Kidney capillary endothelial cell (primary cell): ENCODE measurements around the gene RELCH.
"Not testable (repeated sequence)": the region's sequence is repeated elsewhere in the genome, so short reads cannot be mapped to it uniquely, and the experiment has no call there.

Experiments
- DNase-seq: peaks from one replicate; pipeline ENCODE4 v3.0.0-alpha.2; 2018; ENCODE audit warnings: low spot score

RELCH gene

DNA sequence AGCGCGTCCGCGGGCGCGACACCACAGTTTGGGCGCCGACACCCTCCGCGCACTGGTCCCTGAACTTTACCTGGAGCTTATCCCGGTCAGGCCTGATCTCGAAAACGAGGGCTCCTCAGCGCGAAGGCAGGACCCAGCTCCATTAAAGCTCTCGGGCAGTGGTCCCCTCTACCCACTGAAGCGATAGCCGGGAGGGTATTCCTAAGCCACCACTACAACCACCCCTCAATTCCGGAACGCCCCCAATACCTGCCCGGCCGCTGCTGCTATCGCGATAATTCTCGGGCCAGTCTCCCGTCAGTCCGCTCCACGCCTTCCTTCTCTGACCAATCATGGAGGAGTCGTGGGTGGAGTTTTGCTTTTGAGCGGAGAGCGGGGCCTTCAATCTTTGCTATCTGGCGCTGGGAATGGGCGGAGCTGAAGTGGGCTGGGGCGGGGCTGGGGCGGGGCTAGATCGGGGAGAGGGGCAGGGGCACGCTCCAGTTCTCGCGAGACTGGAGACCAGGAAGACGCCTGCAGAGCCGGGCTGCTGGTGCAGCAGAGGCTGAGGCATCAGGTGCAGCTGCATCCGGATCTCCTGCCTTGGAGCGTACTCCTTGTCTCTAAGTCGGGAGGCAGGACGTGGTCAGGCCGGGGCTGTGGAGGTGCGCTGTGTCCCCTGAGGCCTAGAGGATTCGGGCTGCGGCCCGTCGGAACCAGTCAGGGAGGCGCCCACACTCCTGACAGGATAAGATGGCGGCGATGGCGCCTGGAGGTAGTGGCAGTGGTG, at the start of gene RELCH, which contains the start of gene PIGN:
Gene RELCH (plus strand): TSS at position 482 of the 769 bp plus-strand sequence. CDS start 251 bp downstream, at position 733.
Gene PIGN (minus strand): TSS at position 283 of the 769 bp plus-strand sequence. CDS start 25,703 bp downstream, outside the sequence.
- peak; percentile 96 for DNase-seq

DNA sequence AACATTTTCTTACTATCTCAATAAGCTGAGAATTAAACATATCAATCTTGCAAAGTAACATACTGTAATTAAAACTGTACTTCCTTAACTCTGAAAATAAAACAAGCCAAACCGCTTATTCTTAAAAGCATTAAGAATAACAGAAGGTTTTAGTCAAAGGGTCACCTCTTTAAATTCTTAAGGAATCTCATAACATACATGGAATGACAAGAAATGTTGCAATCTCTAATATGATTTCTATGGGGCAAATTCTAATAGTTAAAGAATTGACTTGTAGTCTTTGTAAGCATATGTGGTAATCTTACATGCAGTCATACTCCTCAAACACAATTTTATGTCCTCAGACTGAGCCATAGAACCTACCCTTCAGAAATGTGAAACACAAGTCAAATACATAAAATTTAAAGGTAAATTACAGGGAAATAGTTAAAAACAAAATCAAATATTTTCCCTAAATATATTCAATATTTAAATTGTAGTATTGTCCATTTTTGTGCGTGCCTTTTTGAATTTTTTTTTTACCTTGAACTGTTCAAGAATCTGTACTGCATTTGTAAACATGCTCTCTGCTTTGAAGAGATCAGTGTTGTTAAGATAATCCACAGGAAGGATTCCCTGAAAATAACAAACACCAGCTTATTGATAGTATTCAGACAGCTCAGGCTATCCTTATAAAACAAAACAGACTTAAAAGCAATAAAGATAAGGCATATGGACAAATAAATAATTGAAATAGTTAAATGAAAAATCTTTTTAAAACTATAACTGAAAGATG, 48.4 kb upstream of the RELCH start:
- no peak for DNase-seq

DNA sequence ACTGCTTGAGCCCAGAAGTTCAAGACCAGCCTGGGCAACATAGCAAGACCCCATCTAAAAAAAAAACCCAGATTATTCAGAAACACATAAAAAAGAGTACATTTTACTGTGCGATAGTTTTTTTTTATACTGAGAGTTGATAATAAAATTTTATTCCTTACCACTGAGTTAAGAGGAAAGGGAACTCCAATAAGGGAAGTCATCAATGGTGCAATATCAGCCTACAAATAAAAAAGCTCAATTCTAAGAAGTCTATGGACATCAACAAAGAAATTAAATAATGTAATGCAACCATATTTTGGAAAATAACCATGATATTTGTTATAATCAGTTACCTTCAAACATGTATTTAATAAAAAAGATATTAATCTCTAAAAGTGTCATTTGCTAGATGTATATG, 46.8 kb upstream of the RELCH start:
- no peak for DNase-seq

- no peak for DNase-seq
Observed at GRCh38 chr18:62144338-62144737, 42.7 kb upstream of the RELCH start.

GRCh38 chr18:62151068-62151771, 35.8 kb upstream of the RELCH start:
- DNase-seq = no peak

DNA sequence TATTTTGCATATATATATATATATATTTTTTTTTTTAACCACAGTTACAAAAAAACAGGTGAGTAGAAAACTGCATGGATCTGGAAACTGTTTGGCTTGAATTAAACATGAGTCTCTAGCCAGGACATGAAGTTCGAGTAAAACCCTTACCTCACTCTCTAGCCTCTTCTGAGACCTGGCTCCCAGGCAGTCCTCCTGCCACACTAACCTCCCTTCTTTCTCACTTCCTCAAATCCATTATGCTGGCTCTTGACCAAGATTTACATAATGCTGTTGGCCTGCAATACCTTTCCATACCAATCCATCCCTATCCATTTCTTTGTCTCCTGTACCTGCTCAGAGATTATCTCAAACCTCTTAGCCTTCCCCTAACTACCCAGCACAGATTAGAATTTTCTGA, 34.2 kb upstream of the RELCH start:
- no peak for DNase-seq

GRCh38 chr18:62157843-62158242, 29.2 kb upstream of the RELCH start:
- no peak for DNase-seq

GRCh38 chr18:62164310-62164709, 22.7 kb upstream of the RELCH start:
- DNase-seq = no peak

GRCh38 chr18:62164855-62165487, 22.1 kb upstream of the RELCH start:
- no peak for DNase-seq

DNA sequence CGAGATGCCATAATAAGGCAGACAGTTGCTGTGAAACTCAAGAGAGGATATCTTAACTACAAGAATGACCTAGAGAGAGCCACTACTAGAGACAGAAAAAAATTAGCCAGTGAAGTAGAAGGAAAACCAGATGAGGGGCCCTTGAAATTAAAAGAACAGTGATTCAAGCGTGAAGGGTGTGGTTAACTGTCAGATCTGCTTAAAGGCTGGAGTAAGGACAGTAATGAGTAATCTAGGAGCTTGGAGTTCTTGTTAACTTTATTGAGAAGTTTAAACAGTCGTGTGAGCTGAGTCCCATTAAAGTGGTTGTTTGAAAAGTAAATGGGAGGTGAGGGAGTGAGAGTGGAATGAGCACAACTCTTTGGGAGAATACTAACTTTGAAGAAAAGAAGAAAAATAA, 21.5 kb upstream of the RELCH start:
- DNase-seq = no peak

GRCh38 chr18:62166524-62166923, 20.5 kb upstream of the RELCH start:
- not testable (repeated sequence) for DNase-seq

DNA sequence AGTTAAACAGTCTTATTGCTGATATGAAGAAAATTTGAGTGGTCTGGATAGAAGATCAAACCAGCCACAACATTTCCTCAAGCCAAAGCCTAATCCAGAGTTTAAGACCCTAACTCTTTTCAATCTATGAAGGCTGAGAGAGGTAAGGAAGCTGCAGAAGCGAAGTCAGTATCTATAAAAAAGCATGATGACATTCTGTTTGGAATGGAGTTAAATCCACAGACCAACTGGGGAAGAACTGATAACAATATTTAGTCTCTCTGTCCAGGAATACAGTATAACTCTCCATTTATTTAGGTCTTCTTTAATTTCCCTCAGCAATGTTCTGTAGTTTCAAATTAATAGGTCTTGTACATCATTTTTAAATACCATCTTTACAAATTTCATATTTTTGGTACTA, 16.2 kb upstream of the RELCH start:
- DNase-seq = no peak

- no peak for DNase-seq
Observed at GRCh38 chr18:62172298-62172697, 14.8 kb upstream of the RELCH start.

GRCh38 chr18:62175521-62175920, 11.5 kb upstream of the RELCH start:
- DNase-seq = no peak

- no peak for DNase-seq
Observed at GRCh38 chr18:62177271-62177670, 9.8 kb upstream of the RELCH start.

DNA sequence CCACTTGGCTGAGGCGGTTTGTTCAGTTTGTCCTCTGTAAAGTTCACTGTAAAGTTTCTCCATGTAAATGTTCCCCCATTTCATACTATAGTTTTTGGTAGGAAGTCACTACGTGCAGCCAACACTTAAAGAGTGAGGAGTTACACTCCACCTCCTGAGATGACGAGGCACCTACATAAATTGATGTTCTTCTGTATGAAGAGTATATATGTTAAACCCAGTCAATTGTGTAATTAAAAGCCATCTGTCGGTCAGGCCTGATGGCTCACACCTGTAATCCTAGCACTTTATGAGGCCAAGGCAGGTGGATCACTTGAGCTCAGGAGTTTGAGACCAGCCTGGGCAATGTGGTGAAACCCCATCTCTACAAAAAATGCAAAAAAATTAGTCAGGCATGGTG, 7.8 kb upstream of the RELCH start:
- no peak for DNase-seq

DNA sequence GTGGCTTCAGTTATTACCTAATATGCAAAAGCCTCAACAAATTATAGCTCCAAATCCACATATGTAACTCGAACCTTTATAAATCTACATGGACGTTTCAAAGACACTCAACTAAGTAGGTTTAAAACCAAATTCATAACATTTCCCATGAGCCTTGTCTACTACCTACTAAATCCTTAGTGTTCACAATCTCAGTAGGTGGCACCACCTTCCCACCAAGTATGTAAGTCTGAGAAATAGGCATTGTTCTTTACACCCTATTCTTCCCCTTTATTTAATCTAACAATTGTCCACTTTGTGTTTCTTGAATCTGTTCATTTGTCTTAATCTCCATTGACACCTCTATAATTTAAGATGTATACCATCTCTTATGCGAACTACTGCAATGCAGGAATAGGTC, 4.8 kb upstream of the RELCH start:
- DNase-seq = no peak

DNA sequence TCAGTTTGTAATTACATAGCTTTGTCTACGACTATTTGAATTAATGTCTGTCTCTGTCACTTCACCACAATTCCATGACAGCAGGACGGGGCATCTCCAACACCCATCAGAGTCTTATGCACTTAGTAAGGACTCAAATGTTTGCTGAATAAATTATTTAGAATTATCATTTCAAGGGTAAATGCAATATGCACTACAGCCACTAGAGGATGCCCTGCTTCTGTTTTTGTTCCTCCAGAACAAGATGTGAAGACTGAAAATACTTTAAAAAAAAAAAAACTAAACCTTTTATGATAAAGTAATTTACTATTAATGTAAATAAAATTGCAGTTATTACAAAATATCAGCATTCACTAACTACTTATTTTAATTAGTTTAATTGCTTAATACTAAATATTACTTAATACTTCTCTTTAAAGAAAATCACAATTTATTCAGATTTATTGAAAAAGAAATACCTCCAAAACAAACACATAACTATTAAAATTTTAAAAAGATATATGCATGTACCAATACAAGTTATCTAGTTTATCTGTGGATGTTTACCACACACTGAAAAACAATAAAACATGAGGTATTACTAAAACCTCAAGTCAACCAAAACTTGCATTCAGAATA, 3.4 kb upstream of the RELCH start:
- peak; percentile 68 for DNase-seq

DNA sequence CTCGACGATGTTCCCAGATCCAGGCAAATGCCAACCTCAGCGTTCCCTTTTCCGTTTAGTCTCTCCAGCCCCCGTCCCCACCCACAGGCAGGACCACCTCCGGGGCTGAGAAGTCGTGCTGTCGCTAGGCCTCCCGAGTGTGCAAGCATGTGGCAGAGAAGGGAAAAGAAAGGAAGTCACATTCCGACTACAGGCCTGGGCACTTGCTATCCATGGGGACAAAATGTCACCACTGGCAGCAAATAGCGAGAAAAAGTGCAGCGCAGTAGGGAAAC, 619 bp upstream of the RELCH start:
- no peak for DNase-seq

DNA sequence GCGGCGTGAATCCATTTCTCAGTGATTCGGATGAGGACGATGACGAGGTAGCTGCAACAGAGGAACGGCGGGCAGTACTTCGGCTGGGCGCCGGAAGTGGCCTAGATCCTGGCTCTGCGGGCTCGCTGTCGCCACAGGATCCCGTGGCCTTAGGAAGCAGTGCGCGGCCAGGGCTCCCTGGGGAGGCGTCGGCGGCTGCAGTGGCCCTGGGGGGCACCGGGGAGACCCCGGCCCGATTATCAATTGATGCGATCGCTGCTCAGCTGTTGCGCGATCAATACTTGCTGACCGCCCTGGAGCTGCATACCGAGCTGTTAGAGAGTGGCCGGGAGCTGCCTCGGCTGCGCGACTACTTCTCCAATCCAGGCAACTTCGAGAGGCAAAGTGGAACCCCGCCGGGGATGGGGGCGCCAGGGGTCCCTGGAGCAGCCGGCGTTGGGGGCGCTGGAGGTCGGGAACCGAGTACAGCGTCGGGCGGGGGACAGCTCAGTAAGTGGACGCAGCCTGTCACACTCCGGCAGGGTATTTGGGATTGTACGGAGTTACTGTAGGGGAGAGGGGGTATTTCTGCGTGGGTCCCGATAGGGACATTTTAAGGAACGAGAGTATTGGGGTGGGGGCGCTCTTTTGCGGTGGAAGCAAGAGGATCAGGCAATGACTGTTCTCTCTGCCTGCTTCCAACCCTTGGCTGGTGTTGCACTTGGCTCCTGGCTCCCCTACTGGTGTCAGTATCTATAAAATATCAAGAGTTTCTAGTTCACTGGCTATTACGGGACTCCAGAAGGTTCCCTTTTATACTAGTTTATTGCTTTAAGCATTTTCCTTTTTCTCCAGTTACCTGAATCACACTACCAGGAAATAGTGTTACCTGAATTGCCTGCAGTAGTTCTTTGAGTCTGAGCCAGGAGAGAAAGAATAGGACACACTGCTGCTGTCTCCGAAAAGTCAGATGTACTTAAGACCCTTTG, 772 bp downstream of the RELCH start:
- no peak for DNase-seq

DNA sequence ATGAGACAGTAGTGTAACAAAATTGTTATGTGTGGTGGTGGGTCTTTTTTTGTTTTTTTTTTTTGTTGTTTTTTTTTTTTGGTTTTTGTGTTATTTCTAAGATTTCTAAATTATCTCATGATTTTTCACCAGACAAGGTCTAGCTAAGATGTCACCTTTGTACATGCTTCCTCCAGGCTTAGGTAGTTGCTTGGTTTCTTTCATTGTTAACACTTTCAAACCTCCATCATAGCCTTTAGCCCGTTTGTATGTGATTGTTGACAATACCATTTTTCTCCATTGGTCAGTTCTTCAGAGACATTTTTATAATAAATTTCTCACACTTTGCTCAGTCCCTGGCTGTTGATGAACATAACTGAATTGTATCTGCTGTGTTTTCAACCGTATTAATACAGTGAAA, 2.2 kb downstream of the RELCH start:
- DNase-seq = no peak
